A673 (cell line): ENCODE data around the gene JPT1. TPM values are rescaled to one million over a fixed set of nuclear protein-coding genes. Genes with fewer than 3 reads are reported as not detected.
A peak's percentile ranks its signal among the peaks of the same experiment; 100 is the strongest.
"Not testable (repeated sequence)": the region's sequence is repeated elsewhere in the genome, so short reads cannot be mapped to it uniquely, and the experiment has no call there.

ENCODE experiments used
- BruUV-seq: library from RNA; stranded (reverse); fragments of 400-500 nt; replicated peaks from 2 replicates; lab custom pipeline; 2021; lab: Mats Ljungman, UMichigan
- CTCF ChIA-PET: fragments of 300-600 bp; sonication (Branson Sonifier 250); formaldehyde crosslinking; loops from one replicate; lab custom pipeline; 2022; ENCODE audit warnings: antibody characterized with exemption; lab: Charles Lee
- POLR2A ChIA-PET: fragments of 300-600 bp; sonication (Branson Sonifier 250); formaldehyde crosslinking; loops from one replicate; lab custom pipeline; 2022; ENCODE audit warnings: antibody characterized with exemption; ENCODE audit not compliant: low non-redundant PET; lab: Charles Lee
- DNase-seq: peaks from one replicate; pipeline ENCODE4 v3.0.0-alpha.2; 2015; ENCODE audit warnings: low spot score
- H3K27ac ChIP-seq: fragments of 200-600 bp; sonication (generic); 2 replicates; pipeline ENCODE4 v1.5.1; 2016; ENCODE audit warnings: mixed run types, low read depth, mild to moderate bottlenecking, mixed read lengths, antibody characterized with exemption, low read length; ENCODE audit not compliant: poor library complexity, severe bottlenecking
- H3K27me3 ChIP-seq: fragments of 200-600 bp; sonication (generic); replicated peaks from 2 replicates; pipeline ENCODE4 v1.6.1; 2017; ENCODE audit warnings: mixed run types, low read depth, mild to moderate bottlenecking, mixed read lengths, antibody characterized with exemption, low read length; ENCODE audit not compliant: insufficient read depth, poor library complexity
- H3K36me3 ChIP-seq: fragments of 200-600 bp; sonication (generic); 2 replicates; pipeline ENCODE4 v1.6.1; 2016; ENCODE audit warnings: mixed run types, mild to moderate bottlenecking, mixed read lengths, antibody characterized with exemption, low read length; ENCODE audit not compliant: insufficient read depth, poor library complexity, severe bottlenecking
- H3K4me1 ChIP-seq: fragments of 200-600 bp; sonication (generic); 2 replicates; pipeline ENCODE4 v1.6.1; 2017; ENCODE audit warnings: mixed run types, mild to moderate bottlenecking, mixed read lengths, antibody characterized with exemption, low read length; ENCODE audit not compliant: insufficient read depth, poor library complexity, severe bottlenecking
- H3K4me3 ChIP-seq: fragments of 200-600 bp; sonication (generic); 2 replicates; pipeline ENCODE4 v1.5.1; 2016; ENCODE audit warnings: low read depth, mixed run types, mild to moderate bottlenecking, mixed read lengths, low read length; ENCODE audit not compliant: poor library complexity, severe bottlenecking
- H3K9me3 ChIP-seq: fragments of 200-600 bp; sonication (generic); 2 replicates; pipeline ENCODE4 v1.6.1; 2016; ENCODE audit warnings: mixed run types, low read depth, mild to moderate bottlenecking, mixed read lengths, antibody characterized with exemption, low read length; ENCODE audit not compliant: poor library complexity, severe bottlenecking
- EZH2 ChIP-seq: fragments of 200-600 bp; sonication (generic); IDR thresholded peaks from 2 replicates; pipeline ENCODE4 v1.6.1; 2017; ENCODE audit warnings: borderline replicate concordance, low read depth, mild to moderate bottlenecking, mixed read lengths, antibody characterized with exemption, low read length; ENCODE audit not compliant: poor library complexity, severe bottlenecking
- intact Hi-C: fragments of 100-400 bp; cut with micrococcal nuclease; formaldehyde crosslinking; loops from one replicate; pipeline ENCODE4 v1.10.0; 2022; ENCODE audit not compliant: unreplicated experiment
- total RNA-seq: library from RNA; stranded (reverse); gene quantifications from 2 replicates; pipeline ENCODE4 v1.2.3, GENCODE V29; 2021
- TF ChIP-seq, protein P1 (sequence below): fragments of 300-800, 200-600 bp; sonication (generic); conservative IDR thresholded peaks from 2 replicates; pipeline ENCODE4 v1.5.1; 2017; ENCODE audit warnings: low read depth, mild to moderate bottlenecking, antibody characterized with exemption, low read length, moderate library complexity, mixed read lengths

JPT1 gene
- total RNA-seq, 1 experiment from 2014 or later, result 526 TPM

DNA sequence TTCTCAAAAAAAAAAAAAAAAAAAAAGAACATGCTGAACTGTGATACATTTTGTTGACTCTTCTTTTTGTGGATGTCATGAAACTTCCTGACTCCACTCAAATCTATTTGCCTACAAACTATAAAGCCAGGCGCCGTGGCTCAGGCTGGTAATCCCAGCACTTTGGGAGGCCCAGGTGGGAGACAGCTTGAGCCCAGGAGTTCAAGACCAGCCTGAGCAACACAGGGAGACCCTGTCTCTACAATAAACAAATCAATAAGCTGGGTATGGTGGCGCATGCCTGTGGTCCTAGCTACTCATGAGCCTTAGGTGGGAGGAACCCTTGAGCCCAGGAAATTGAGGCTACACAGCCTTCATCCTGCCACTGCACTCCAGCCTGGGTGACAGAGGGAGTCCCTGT, 21.3 kb downstream of the JPT1 start:
- no peak overlapping the region for H3K27ac ChIP-seq
- no peak overlapping the region for H3K4me3 ChIP-seq
- POLR2A ChIA-PET, result no interaction called here
- intact Hi-C loops, result no loop called here
- H3K36me3 ChIP-seq, result peaks cover 36% of the 10 kb centered on the region
- no TSS peak for BruUV-seq
- no peaks in the 10 kb centered on the region for H3K9me3 ChIP-seq
- TF ChIP-seq, protein P1, sequence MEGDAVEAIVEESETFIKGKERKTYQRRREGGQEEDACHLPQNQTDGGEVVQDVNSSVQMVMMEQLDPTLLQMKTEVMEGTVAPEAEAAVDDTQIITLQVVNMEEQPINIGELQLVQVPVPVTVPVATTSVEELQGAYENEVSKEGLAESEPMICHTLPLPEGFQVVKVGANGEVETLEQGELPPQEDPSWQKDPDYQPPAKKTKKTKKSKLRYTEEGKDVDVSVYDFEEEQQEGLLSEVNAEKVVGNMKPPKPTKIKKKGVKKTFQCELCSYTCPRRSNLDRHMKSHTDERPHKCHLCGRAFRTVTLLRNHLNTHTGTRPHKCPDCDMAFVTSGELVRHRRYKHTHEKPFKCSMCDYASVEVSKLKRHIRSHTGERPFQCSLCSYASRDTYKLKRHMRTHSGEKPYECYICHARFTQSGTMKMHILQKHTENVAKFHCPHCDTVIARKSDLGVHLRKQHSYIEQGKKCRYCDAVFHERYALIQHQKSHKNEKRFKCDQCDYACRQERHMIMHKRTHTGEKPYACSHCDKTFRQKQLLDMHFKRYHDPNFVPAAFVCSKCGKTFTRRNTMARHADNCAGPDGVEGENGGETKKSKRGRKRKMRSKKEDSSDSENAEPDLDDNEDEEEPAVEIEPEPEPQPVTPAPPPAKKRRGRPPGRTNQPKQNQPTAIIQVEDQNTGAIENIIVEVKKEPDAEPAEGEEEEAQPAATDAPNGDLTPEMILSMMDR, result no peak
- TF ChIP-seq EZH2, result no peak
- H3K4me1 ChIP-seq, result peaks cover 12% of the 10 kb centered on the region
- no peaks in the 10 kb centered on the region for H3K27me3 ChIP-seq
- CTCF ChIA-PET, result no interaction called here
- no peak for DNase-seq

DNA sequence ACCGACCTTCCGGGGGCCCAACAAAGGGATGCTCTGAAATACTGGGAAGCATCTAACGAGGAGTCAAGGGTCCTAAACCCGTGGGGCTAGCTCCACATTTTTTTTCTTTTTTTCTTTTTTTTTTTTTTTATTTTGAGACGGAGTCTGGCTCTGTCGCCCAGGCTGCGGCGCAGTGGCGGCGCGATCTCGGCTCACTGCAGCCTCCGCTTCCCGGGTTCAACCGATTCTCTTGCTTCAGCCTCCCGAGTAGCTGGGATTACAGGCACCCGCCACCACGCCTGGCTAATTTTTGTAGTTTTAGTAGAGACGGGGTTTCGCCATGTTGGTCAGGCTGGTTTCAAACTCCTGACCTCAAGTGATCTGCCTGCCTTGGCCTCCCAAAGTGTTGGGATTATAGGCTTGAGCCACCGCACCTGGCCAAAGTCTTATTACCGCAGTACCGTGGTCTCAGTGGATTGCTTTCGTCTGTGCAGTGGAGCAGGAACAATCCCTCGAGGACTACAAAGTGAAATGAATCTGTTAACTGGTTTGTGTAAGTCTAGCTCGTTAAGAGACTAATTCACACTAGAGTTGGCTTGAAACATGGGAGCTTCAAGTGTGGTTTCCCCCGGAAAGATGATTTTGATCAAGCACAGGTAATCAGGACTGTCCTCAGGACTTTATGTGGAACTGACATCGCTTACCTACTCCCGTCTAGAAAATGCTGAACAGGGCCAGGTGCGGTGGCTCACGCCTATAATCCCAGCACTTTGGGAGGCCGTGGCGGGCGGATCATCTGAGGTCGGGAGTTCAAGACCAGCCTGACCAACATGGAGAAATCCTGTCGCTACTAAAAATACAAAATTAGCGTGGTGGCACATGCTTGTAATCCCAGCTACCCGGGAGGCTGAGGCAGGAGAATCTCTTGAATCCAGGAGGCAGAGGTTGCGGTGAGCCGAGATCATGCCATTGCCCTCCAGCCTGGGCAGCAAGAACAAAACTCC, 22.0 kb downstream of the JPT1 start:
- TSS peak; percentile 53 for BruUV-seq

DNA sequence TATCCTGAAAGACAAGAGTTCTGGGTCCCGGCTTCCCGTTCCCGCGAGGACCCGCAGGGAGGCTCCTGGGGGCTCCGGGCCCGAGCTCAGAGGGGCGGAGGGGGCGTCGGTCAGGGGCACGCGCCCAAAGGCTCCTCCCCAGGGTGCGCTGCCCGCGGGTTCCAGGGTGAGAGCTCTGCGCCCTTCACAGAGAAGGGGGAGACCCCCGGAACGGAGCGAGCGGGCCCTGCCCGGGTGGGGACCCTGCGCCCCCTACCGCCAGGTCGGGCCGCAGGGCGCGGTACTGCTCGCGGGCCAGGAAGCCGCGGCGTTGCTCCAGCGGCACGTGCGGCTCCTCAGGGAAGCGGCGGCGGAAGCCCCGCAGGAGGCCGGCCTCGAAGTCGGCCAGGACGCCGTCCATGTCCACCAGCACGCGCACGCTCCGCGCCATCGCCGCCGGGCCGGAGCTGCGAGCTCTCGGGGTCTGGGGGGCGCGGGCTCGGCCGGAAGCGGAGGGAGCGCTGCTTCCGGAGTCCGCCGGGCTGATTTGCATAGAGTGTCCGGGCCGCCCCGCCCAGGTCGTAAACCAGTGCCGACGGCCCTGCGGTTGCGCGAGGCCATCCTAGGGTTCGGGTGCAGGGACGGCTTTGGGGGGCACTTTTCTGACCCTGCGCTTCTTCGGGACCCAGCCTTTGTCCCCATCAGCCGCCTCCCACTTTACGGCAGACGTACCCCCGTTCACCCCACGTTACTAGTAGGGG, 22.9 kb downstream of the JPT1 start, which contains the start of gene NT5C:
NT5C (minus strand) TSS at position 465 of the 740 bp plus-strand sequence; CDS start at position 430, 35 bp downstream.
- ChIA-PET CTCF (interaction anchor here (0.6 to 1.1 kb wide), 4 partner anchors 15 to 292 kb away, joined by 3 to 4 read pairs (median 3); no protein-coding TSS in a partner anchor), POLR2A (interaction anchor here (0.7 kb wide), 1 partner anchor 16 kb away, joined by 5 read pairs; no protein-coding TSS in a partner anchor)
- peak; percentile 82 for DNase-seq
- H3K9me3 ChIP-seq, result no peaks in the 10 kb centered on the region
- H3K27ac ChIP-seq, result peak within 1 kb of the TSS; percentile 89
- H3K27me3 ChIP-seq, result no peaks in the 10 kb centered on the region
- peak within 1 kb of the TSS; percentile 84 for H3K4me3 ChIP-seq
- TF ChIP-seq, protein P1, result peak; percentile 57
- no peak for TF ChIP-seq EZH2
- H3K36me3 ChIP-seq, result peaks cover 25% of the 10 kb centered on the region
- peaks cover 12% of the 10 kb centered on the region for H3K4me1 ChIP-seq
- intact Hi-C loops, result loop anchor here (2.0 kb wide), 1 partner anchor 17 kb away; no protein-coding TSS in a partner anchor
- no TSS peak for BruUV-seq

More for the DNA sequence above, 22.0 kb downstream of the JPT1 start:
- Histone ChIP-seq H3K36me3 (peaks cover 32% of the 10 kb centered on the region), H3K27ac (peak overlapping the region; percentile 89), H3K4me3 (peak overlapping the region; percentile 84), H3K4me1 (peaks cover 12% of the 10 kb centered on the region)
- H3K27me3 ChIP-seq, H3K9me3 ChIP-seq, DNase-seq, intact Hi-C loops: not testable (repeated sequence)
- ChIA-PET CTCF (interaction anchor here (0.6 to 1.1 kb wide), 3 partner anchors 16 to 291 kb away, joined by 3 to 4 read pairs (median 3); no protein-coding TSS in a partner anchor), POLR2A (interaction anchor here (0.7 kb wide), 1 partner anchor 16 kb away, joined by 5 read pairs; no protein-coding TSS in a partner anchor)
